K562 (cell line): ENCODE results near the gene ATP5F1C. TPM values are rescaled to one million over a fixed set of nuclear protein-coding genes. Genes with fewer than 3 reads are reported as not detected.

ENCODE experiments used
- ATAC-seq: fragments of 200-7000 bp; cut with Tn5 transposase; 3 replicates; pipeline ENCODE4 v1.9.1; 2020; ENCODE audit warnings: moderate library complexity
- BruUV-seq: library from RNA; stranded (reverse); fragments of 400-500 nt; replicated peaks from 2 replicates; lab custom pipeline; 2021; lab: Mats Ljungman, UMichigan
- CTCF ChIA-PET: fragments of 300-600 bp; formaldehyde crosslinking; extraction: SDS; loops from one replicate; lab custom pipeline; 2021; ENCODE audit warnings: low intra/inter-chr PET ratio; lab: Yijun Ruan, JAX
- POLR2A ChIA-PET: fragments of 300-600, 350-650 bp; sonication (Branson Sonifier 250); formaldehyde crosslinking; extraction: SDS; loops from one replicate; lab custom pipeline; 2021; ENCODE audit warnings: antibody characterized with exemption, inconsistent platforms; lab: Yijun Ruan, JAX
- DNase-seq, 4 experiments: peaks; one replicate each; pipeline versions ENCODE4 v3.0.0 to v3.0.0-alpha.2; 2011 to 2018; ENCODE audit warnings: low spot score in 3 of 4, mixed read lengths in 3 of 4; ENCODE audit errors: extremely low read depth in 1 of 4
- FAIRE-seq: peaks from 2 replicates; lab custom pipeline; 2011; peaks lifted over from hg19 to GRCh38; lab: Jason Lieb, UNC
- H2AFZ ChIP-seq: 2 replicates; pipeline ENCODE4 v1.6.0; 2011; ENCODE audit warnings: low read depth, low read length, control low read depth, inconsistent platforms
- H3K27ac ChIP-seq: fragments of 200-600 bp; 3 replicates; pipeline ENCODE4 v1.8.0; 2011; ENCODE audit warnings: low read depth, mild to moderate bottlenecking, control low read depth, inconsistent platforms, low read length, moderate library complexity, mixed read lengths; ENCODE audit errors: extremely low read depth
- H3K27me3 ChIP-seq, 2 experiments: fragments of 300-600 bp in 1 of 2; 2 replicates in 1 of 2; 3 replicates in 1 of 2; pipeline versions ENCODE4 v1.6.0 to v1.8.0; 2011; ENCODE audit warnings: inconsistent platforms in 2 of 2, low read length in 2 of 2, mild to moderate bottlenecking in 1 of 2, mixed read lengths in 1 of 2, moderate library complexity in 1 of 2; ENCODE audit not compliant: control insufficient read depth in 2 of 2, insufficient read depth in 2 of 2
- H3K36me3 ChIP-seq: fragments of 300-600 bp; 3 replicates; pipeline ENCODE4 v1.8.0; 2011; ENCODE audit warnings: mild to moderate bottlenecking, low read length, inconsistent platforms; ENCODE audit not compliant: control insufficient read depth, insufficient read depth
- H3K4me1 ChIP-seq, 2 experiments: fragments of 200-600 bp in 1 of 2; replicated peaks in 1 of 2; 2 replicates in 1 of 2; 3 replicates in 1 of 2; pipeline versions ENCODE4 v1.5.1 to v1.8.0; 2011; ENCODE audit warnings: inconsistent platforms in 2 of 2, low read length in 2 of 2, mild to moderate bottlenecking in 1 of 2, mixed read lengths in 1 of 2, moderate library complexity in 1 of 2; ENCODE audit not compliant: control insufficient read depth in 2 of 2, insufficient read depth in 2 of 2
- H3K4me2 ChIP-seq: 2 replicates; pipeline ENCODE4 v1.6.1; 2011; ENCODE audit warnings: low read length, control low read depth, inconsistent platforms, mixed read lengths; ENCODE audit not compliant: insufficient read depth
- H3K4me3 ChIP-seq: fragments of 200-600 bp; sonication (generic), shearing (Covaris generic); 2 replicates; pipeline ENCODE4 v1.5.1; 2016; ENCODE audit warnings: control low read depth, inconsistent platforms
- H3K79me2 ChIP-seq: fragments of 200-600 bp; 3 replicates; pipeline ENCODE4 v1.8.0; 2011; ENCODE audit warnings: low read length, inconsistent platforms; ENCODE audit not compliant: control insufficient read depth, insufficient read depth
- H3K9ac ChIP-seq, 2 experiments: 2 replicates each; pipeline versions ENCODE4 v1.6.0 to v1.6.1; 2011; ENCODE audit warnings: low read depth in 2 of 2, low read length in 2 of 2, control low read depth in 1 of 2, inconsistent platforms in 1 of 2, mild to moderate bottlenecking in 1 of 2, mixed read lengths in 1 of 2; ENCODE audit not compliant: insufficient read depth in 1 of 2
- H3K9me1 ChIP-seq: one replicate; pipeline ENCODE4 v1.6.0; 2011; ENCODE audit warnings: inconsistent platforms, mild to moderate bottlenecking, low read length, moderate library complexity; ENCODE audit not compliant: control insufficient read depth, insufficient read depth
- H3K9me3 ChIP-seq: replicated peaks from 2 replicates; pipeline ENCODE4 v1.5.1; 2011; ENCODE audit warnings: low read depth, low read length, inconsistent platforms; ENCODE audit not compliant: control insufficient read depth, insufficient read depth
- H4K20me1 ChIP-seq: replicated peaks from 2 replicates; pipeline ENCODE4 v1.6.1; 2011; ENCODE audit warnings: low read length, inconsistent platforms, mixed read lengths; ENCODE audit not compliant: control insufficient read depth, insufficient read depth
- ASH1L ChIP-seq: fragments of 450-650 bp; IDR thresholded peaks from 2 replicates; pipeline ENCODE4 v1.6.1; 2018; ENCODE audit warnings: borderline replicate concordance, mild to moderate bottlenecking, low read depth; ENCODE audit not compliant: partially characterized antibody
- EHMT2 ChIP-seq: fragments of 450-650 bp; IDR thresholded peaks from 2 replicates; pipeline ENCODE4 v1.6.1; 2018; ENCODE audit warnings: antibody characterized with exemption
- EZH2 ChIP-seq: IDR thresholded peaks from 2 replicates; pipeline ENCODE4 v1.6.1; 2012; ENCODE audit warnings: low read depth, mild to moderate bottlenecking, inconsistent platforms, low read length, borderline replicate concordance
- FOXK2 ChIP-seq, 2 experiments: fragments of 450-650 bp; IDR thresholded peaks in 1 of 2; conservative IDR thresholded peaks in 1 of 2; 2 replicates each; pipeline ENCODE4 v1.6.1; 2016; ENCODE audit warnings: low read depth in 2 of 2, mild to moderate bottlenecking in 1 of 2
- MTA3 ChIP-seq: fragments of 450-650 bp; formaldehyde crosslinking; IDR thresholded peaks from 2 replicates; pipeline ENCODE4 v1.6.1; 2017; ENCODE audit warnings: mild to moderate bottlenecking, borderline replicate concordance
- POLR2AphosphoS2 ChIP-seq: IDR thresholded peaks from 2 replicates; pipeline ENCODE4 v1.6.1; 2012; ENCODE audit warnings: low read length, improper control_type of control experiment
- PYGO2 ChIP-seq: fragments of 450-650 bp; IDR thresholded peaks from 2 replicates; pipeline ENCODE4 v1.6.1; 2016; ENCODE audit warnings: mild to moderate bottlenecking, missing genetic modification characterization, moderate library complexity, missing compliant biosample characterization
- SOX6 ChIP-seq: fragments of 450-650 bp; IDR thresholded peaks from 2 replicates; pipeline ENCODE4 v1.6.1; 2014; ENCODE audit warnings: mild to moderate bottlenecking
- THRB ChIP-seq: fragments of 450-650 bp; formaldehyde crosslinking; conservative IDR thresholded peaks from 2 replicates; pipeline ENCODE4 v1.4.0; 2022; ENCODE audit warnings: mild to moderate bottlenecking, missing genetic modification characterization
- ZFPM2 ChIP-seq: fragments of 250-450 bp; sonication (Bioruptor Pico); IDR thresholded peaks from 2 replicates; pipeline ENCODE4 v1.5.1; 2022; ENCODE audit warnings: mild to moderate bottlenecking
- ZNF121 ChIP-seq: sonication (generic); formaldehyde crosslinking; conservative IDR thresholded peaks from 2 replicates; pipeline ENCODE4 v1.8.0; 2022; ENCODE audit warnings: missing genetic modification reagents
- ZNF253 ChIP-seq: fragments of 250-450 bp; sonication (Bioruptor Pico); conservative IDR thresholded peaks from 2 replicates; pipeline ENCODE4 v1.6.1; 2021; ENCODE audit warnings: mild to moderate bottlenecking
- WGBS: fragments of 100-300 bp; shearing (Covaris generic); methylation state at CpG from one replicate; pipeline ENCODE4 v1.1.6; 2016; ENCODE audit warnings: low coverage, mixed read lengths; ENCODE audit not compliant: insufficient coverage; ENCODE audit errors: missing lambda C conversion rate; 5-methylcytosine and 5-hydroxymethylcytosine counted together
- in situ Hi-C: fragments of 300-500 bp; cut with MboI; formaldehyde crosslinking; loops from 4 replicates; pipeline ENCODE4 v1.15.0; 2018; ENCODE audit warnings: inconsistent platforms, mixed read lengths
- intact Hi-C: fragments of 100-400 bp; cut with micrococcal nuclease; formaldehyde crosslinking; loops from 2 replicates; pipeline ENCODE4 v1.14.2; 2022
- polyA plus RNA-seq, 8 experiments: library from polyadenylated mRNA; depleted of rRNA in 4 of 8; stranded (reverse) in 5 of 8; unstranded in 3 of 8; fragments of >200 nt; fragmentation: Nextera tagmentation in 2 of 8; fragmentation: Illumina TruSeq in 1 of 8; extraction: Ambion mirVana in 2 of 8; extraction: Trizol in 1 of 8; gene quantifications; 2 replicates each; pipeline versions ENCODE4 v1.2.1 to v1.2.3, GENCODE V29; 2011 to 2014; ENCODE audit warnings: inconsistent platforms in 1 of 8, missing spikeins in 1 of 8
- total RNA-seq, 7 experiments: library from RNA; depleted of rRNA in 6 of 7; stranded (reverse); fragments of >200 nt in 6 of 7; fragmentation: Illumina TruSeq in 2 of 7; extraction: Trizol in 2 of 7; gene quantifications; 2 replicates each; pipeline versions ENCODE4 v1.2.1 to v1.2.3, GENCODE V29; 2011 to 2021; ENCODE audit warnings: low replicate concordance in 1 of 7
- TF ChIP-seq, protein P1 (sequence below): fragments of 450-650 bp; IDR thresholded peaks from 2 replicates; pipeline ENCODE4 v1.7.0; 2016; ENCODE audit warnings: borderline replicate concordance

The ATP5F1C gene
- total and polyA plus RNA-seq, 9 of the 15 experiments (the other 6 are each of a cell fraction or from before 2014, with no cell fraction given): 389 to 1,475 (median 559) TPM

GRCh38 chr10:7804741-7805140 lies 16.8 kb downstream of the ATP5F1C start (continued):
- TF ChIP-seq, protein P1, sequence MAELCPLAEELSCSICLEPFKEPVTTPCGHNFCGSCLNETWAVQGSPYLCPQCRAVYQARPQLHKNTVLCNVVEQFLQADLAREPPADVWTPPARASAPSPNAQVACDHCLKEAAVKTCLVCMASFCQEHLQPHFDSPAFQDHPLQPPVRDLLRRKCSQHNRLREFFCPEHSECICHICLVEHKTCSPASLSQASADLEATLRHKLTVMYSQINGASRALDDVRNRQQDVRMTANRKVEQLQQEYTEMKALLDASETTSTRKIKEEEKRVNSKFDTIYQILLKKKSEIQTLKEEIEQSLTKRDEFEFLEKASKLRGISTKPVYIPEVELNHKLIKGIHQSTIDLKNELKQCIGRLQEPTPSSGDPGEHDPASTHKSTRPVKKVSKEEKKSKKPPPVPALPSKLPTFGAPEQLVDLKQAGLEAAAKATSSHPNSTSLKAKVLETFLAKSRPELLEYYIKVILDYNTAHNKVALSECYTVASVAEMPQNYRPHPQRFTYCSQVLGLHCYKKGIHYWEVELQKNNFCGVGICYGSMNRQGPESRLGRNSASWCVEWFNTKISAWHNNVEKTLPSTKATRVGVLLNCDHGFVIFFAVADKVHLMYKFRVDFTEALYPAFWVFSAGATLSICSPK: no peak
- TF ChIP-seq PYGO2 (tag) (no peak), ZNF253 (CRISPR knock-in tag) (no peak), SOX6 (no peak), ZFPM2 (CRISPR knock-in tag) (no peak), MTA3 (no peak), FOXK2 (conservative IDR thresholded peaks at IDR 0.05 in 1 of 2, IDR thresholded peaks at IDR 0.05 in 1 of 2; ENCODE audit: low read depth in 2 of 2) (no peak), EZH2 (no peak)
- TF ChIP-seq, all 486 proteins: peak for 0

DNA sequence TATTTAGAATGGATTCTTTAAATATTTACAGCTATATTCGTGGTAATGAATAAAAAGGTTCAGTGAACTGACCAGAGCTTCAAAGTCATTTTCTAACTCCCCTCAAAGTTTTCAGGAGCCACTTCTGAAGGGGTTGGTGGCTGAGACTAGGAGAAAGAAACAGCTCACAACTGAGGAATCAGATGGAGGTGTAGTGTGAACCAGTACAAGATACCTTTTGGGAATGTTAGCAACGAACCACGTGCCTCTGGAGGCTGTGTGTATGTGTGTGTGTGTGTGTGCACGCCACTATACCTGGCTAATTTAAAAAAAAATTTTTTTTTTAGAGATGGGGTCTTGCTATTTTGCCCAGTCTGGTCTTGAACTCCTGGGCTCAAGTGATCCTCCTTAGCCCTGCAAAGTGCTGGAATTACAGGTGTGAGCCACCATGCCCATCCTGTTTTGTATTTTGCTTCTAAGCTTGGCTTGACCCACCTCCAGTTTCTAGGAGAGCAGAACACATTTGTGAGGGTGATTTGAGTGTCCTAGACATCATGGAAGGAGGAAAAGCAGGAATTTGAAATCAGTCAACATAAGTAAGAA lies 20.8 kb downstream of the ATP5F1C start:
- no TSS peak for BruUV-seq
- Histone ChIP-seq H3K9me1 (no peaks in the 10 kb centered on the region), H3K9me3 (no peaks in the 10 kb centered on the region), H3K9ac (no peak overlapping the region), H2AFZ (no peak overlapping the region), H3K4me2 (no peak overlapping the region), H3K27ac (no peak overlapping the region), H3K4me1 (no peaks in the 10 kb centered on the region; a peak in 2 of 5 replicates), H3K27me3 (no peaks in the 10 kb centered on the region), H3K36me3 (peaks cover 37% of the 10 kb centered on the region), H3K79me2 (no peaks in the 10 kb centered on the region), H3K4me3 (no peak overlapping the region), H4K20me1 (0 out of 2 replicates have a peak, but pooled peaks cover 4% of the 10 kb centered on the region)
- FAIRE-seq (peak; percentile 55), DNase-seq (no peak), ATAC-seq (no peak)
- intact Hi-C loops (no loop called here), in situ Hi-C loops (no loop called here)
- TF ChIP-seq ZNF121 (peak; percentile 69), ASH1L (no peak), EHMT2 (no peak), THRB (CRISPR knock-in tag) (no peak), POLR2AphosphoS2 (peak; percentile 73)
- WGBS: 60% methylated on average over 4 of the region's 4 CpGs
- CTCF ChIA-PET: no interaction called here
- POLR2A ChIA-PET: interaction anchor here (0.8 to 3.1 kb wide), 5 partner anchors 10 to 21 kb away, joined by 3 to 19 read pairs (median 4); partner anchors contain the start of genes ATP5F1C, KIN and TAF3
